ENCODE measurements around the gene LRRC2.

GRCh38 chr3:46537316-46537715 is 28.8 kb downstream of the LRRC2 start:
- TF ChIP-seq POLR2AphosphoS5 (IDR thresholded peaks at IDR 0.05; ENCODE audit: low read depth) (no peak), CTCF (IDR thresholded peaks at IDR 0.05; ENCODE audit: insufficient read depth, low read length) (no peak), GABPA (IDR thresholded peaks at IDR 0.05; ENCODE audit: low read depth) (no peak)

Measured in HL-60 (cell line).